Nucleus accumbens (tissue), 56 donors: Measurements from ENCODE around the gene UBE4A.

Source experiments
- DNase-seq, 56 donors: peaks; one replicate each; lab custom pipeline; 2025; lab: John Stamatoyannopoulos, UW

Gene UBE4A

GRCh38 chr11:118340449-118340848, 19.0 kb upstream of the UBE4A start:
- DNase-seq: no peak

GRCh38 chr11:118341261-118341660, 18.1 kb upstream of the UBE4A start:
- no peak for DNase-seq

- DNase-seq: no peak
Observed at GRCh38 chr11:118341815-118342489, 17.4 kb upstream of the UBE4A start.

- no peak for DNase-seq
Observed at GRCh38 chr11:118342503-118343161, 16.8 kb upstream of the UBE4A start, which contains the start of gene CD3D. CD3D (minus strand) TSS chr11:118342705; CDS start chr11:118342607, 98 bp downstream.

- no peak for DNase-seq
Observed at GRCh38 chr11:118343248-118343647, 16.2 kb upstream of the UBE4A start.

GRCh38 chr11:118343981-118344515, 15.4 kb upstream of the UBE4A start, which contains the start of gene CD3G:
CD3G (plus strand) TSS chr11:118344344; CDS start chr11:118344424, 80 bp downstream.
- no peak for DNase-seq

GRCh38 chr11:118349475-118349874, 9.9 kb upstream of the UBE4A start:
- no peak for DNase-seq

- DNase-seq: no peak
Observed at GRCh38 chr11:118353084-118353710, 6.2 kb upstream of the UBE4A start.

GRCh38 chr11:118358071-118358470, 1.3 kb upstream of the UBE4A start:
- no peak for DNase-seq

- no peak for DNase-seq
Observed at GRCh38 chr11:118364956-118365615, 5.7 kb downstream of the UBE4A start.

- no peak for DNase-seq
Observed at GRCh38 chr11:118366287-118366686, 6.9 kb downstream of the UBE4A start.

GRCh38 chr11:118370774-118371173, 11.4 kb downstream of the UBE4A start:
- no peak for DNase-seq

GRCh38 chr11:118373263-118373662, 13.9 kb downstream of the UBE4A start:
- no peak for DNase-seq

- no peak for DNase-seq
Observed at GRCh38 chr11:118373871-118374270, 14.5 kb downstream of the UBE4A start.

GRCh38 chr11:118374729-118375128, 15.3 kb downstream of the UBE4A start:
- DNase-seq: no peak

- no peak for DNase-seq
Observed at GRCh38 chr11:118375978-118376377, 16.6 kb downstream of the UBE4A start.

- no peak for DNase-seq
Observed at GRCh38 chr11:118379497-118379896, 20.1 kb downstream of the UBE4A start.

GRCh38 chr11:118380571-118380970, 21.2 kb downstream of the UBE4A start:
- DNase-seq: no peak

- DNase-seq: no peak
Observed at GRCh38 chr11:118382954-118383353, 23.6 kb downstream of the UBE4A start.

GRCh38 chr11:118383657-118384056, 24.3 kb downstream of the UBE4A start:
- DNase-seq: no peak

GRCh38 chr11:118396097-118396501, 36.7 kb downstream of the UBE4A start:
- DNase-seq: no peak
